Right atrium auricular region (tissue), 2 donors: ENCODE data around the gene ZMIZ1. TPM values are rescaled to one million over a fixed set of nuclear protein-coding genes. Genes with fewer than 3 reads are reported as not detected.

Experiments used
- DNase-seq: peaks from one replicate; pipeline ENCODE4 v3.0.0-alpha.2; 2019; ENCODE audit warnings: low spot score
- H3K27ac ChIP-seq, 2 donors: fragments of 200-600 bp; sonication (generic); 1 replicate in 1 of 2; 2 replicates in 1 of 2; pipeline ENCODE4 v1.5.1; 2016 to 2019
- H3K27me3 ChIP-seq, 2 donors: fragments of 200-600 bp; sonication (generic); one replicate each; pipeline versions ENCODE4 v1.5.1 to v1.6.0; 2017 to 2019
- H3K36me3 ChIP-seq: fragments of 200-600 bp; sonication (generic); one replicate; pipeline ENCODE4 v1.5.1; 2016
- H3K4me1 ChIP-seq, 2 donors: fragments of 200-600 bp; sonication (generic); one replicate each; pipeline versions ENCODE4 v1.5.1 to v1.6.0; 2017 to 2019
- H3K4me3 ChIP-seq, 2 donors: fragments of 200-600 bp; sonication (generic); 1 replicate in 1 of 2; 2 replicates in 1 of 2; pipeline ENCODE4 v1.5.1; 2017 to 2019; ENCODE audit warnings: mild to moderate bottlenecking in 1 of 2, moderate library complexity in 1 of 2
- H3K9me3 ChIP-seq, 2 donors: fragments of 200-600 bp; sonication (generic); one replicate each; pipeline ENCODE4 v1.5.1; 2019
- CTCF ChIP-seq, 2 donors: fragments of 200-600 bp; sonication (generic); IDR thresholded peaks; one replicate each; pipeline ENCODE4 v1.5.1; 2019; ENCODE audit warnings: antibody characterized with exemption in 2 of 2
- total RNA-seq, 2 donors: library from RNA; depleted of rRNA; stranded (reverse); fragments of >200 nt; gene quantifications; one replicate each; pipeline ENCODE4 v1.1.0, GENCODE V29; 2016

The ZMIZ1 gene
- total RNA-seq, 2 donors from 2014 or later, result 59.3 to 71.0 TPM

- no peak overlapping the region for H3K27ac ChIP-seq
- DNase-seq, result no peak
- no peak for TF ChIP-seq CTCF (IDR thresholded peaks at IDR 0.05)
Observed at GRCh38 chr10:79045566-79046175, 23.1 kb upstream of the ZMIZ1 start.

GRCh38 chr10:79046326-79046725, 22.4 kb upstream of the ZMIZ1 start:
- H3K4me1 ChIP-seq, result peaks cover 0 to 8% of the 10 kb centered on the region in 2 donors
- no peak for TF ChIP-seq CTCF (IDR thresholded peaks at IDR 0.05)
- H3K27ac ChIP-seq, result no peak overlapping the region
- DNase-seq, result no peak
- H3K36me3 ChIP-seq, result no peaks in the 10 kb centered on the region
- H3K9me3 ChIP-seq, result no peaks in the 10 kb centered on the region
- H3K4me3 ChIP-seq, result no peak overlapping the region
- H3K27me3 ChIP-seq, result no peaks in the 10 kb centered on the region

More at GRCh38 chr10:79045566-79046175, 23.1 kb upstream of the ZMIZ1 start:
- Histone ChIP-seq H3K9me3 (no peaks in the 10 kb centered on the region), H3K36me3 (no peaks in the 10 kb centered on the region), H3K27me3 (no peaks in the 10 kb centered on the region), H3K4me1 (peaks cover 0 to 8% of the 10 kb centered on the region in 2 donors), H3K4me3 (no peak overlapping the region)

- DNase-seq, result no peak
- Histone ChIP-seq H3K27ac (no peak overlapping the region), H3K4me1 (peaks cover 0 to 8% of the 10 kb centered on the region in 2 donors)
Observed at GRCh38 chr10:79046741-79047583, 21.8 kb upstream of the ZMIZ1 start.

GRCh38 chr10:79047584-79047874, 21.2 kb upstream of the ZMIZ1 start:
- Histone ChIP-seq H3K4me3 (no peak overlapping the region), H3K9me3 (no peaks in the 10 kb centered on the region), H3K27me3 (no peaks in the 10 kb centered on the region), H3K27ac (no peak overlapping the region), H3K36me3 (no peaks in the 10 kb centered on the region), H3K4me1 (peaks cover 0 to 8% of the 10 kb centered on the region in 2 donors)
- DNase-seq, result no peak
- no peak for TF ChIP-seq CTCF (IDR thresholded peaks at IDR 0.05)

More at GRCh38 chr10:79046741-79047583, 21.8 kb upstream of the ZMIZ1 start:
- no peak overlapping the region for H3K4me3 ChIP-seq
- no peak for TF ChIP-seq CTCF (IDR thresholded peaks at IDR 0.05)
- H3K9me3 ChIP-seq, result no peaks in the 10 kb centered on the region
- no peaks in the 10 kb centered on the region for H3K36me3 ChIP-seq
- H3K27me3 ChIP-seq, result no peaks in the 10 kb centered on the region

GRCh38 chr10:79047875-79048638, 20.7 kb upstream of the ZMIZ1 start:
- no peaks in the 10 kb centered on the region for H3K36me3 ChIP-seq
- no peaks in the 10 kb centered on the region for H3K27me3 ChIP-seq
- no peaks in the 10 kb centered on the region for H3K9me3 ChIP-seq
- peaks cover 0 to 8% of the 10 kb centered on the region in 2 donors for H3K4me1 ChIP-seq
- no peak for DNase-seq
- TF ChIP-seq CTCF (IDR thresholded peaks at IDR 0.05), result no peak
- H3K27ac ChIP-seq, result no peak overlapping the region
- H3K4me3 ChIP-seq, result no peak overlapping the region
